Mesendoderm (in vitro differentiated cells): ENCODE measurements around the gene SEC16B.
"Not testable (repeated sequence)": the region's sequence is repeated elsewhere in the genome, so short reads cannot be mapped to it uniquely, and the experiment has no call there.

Source experiments
- DNase-seq: peaks from one replicate; pipeline ENCODE4 v3.0.0; 2013
- H2AK5ac ChIP-seq: 2 replicates; pipeline ENCODE4 v1.6.1; 2013; ENCODE audit warnings: low read length, inconsistent platforms
- H2BK120ac ChIP-seq: 2 replicates; pipeline ENCODE4 v1.6.1; 2013; ENCODE audit warnings: low read depth, mild to moderate bottlenecking, low read length, moderate library complexity, mixed read lengths
- H2BK15ac ChIP-seq: replicated peaks from 2 replicates; pipeline ENCODE4 v1.6.1; 2013; ENCODE audit warnings: low read depth, mild to moderate bottlenecking, moderate library complexity
- H2BK5ac ChIP-seq: 2 replicates; pipeline ENCODE4 v1.6.1; 2013; ENCODE audit warnings: low read length, inconsistent platforms
- H3K18ac ChIP-seq: 2 replicates; pipeline ENCODE4 v1.6.1; 2013; ENCODE audit warnings: mild to moderate bottlenecking, low read length, mixed read lengths
- H3K23ac ChIP-seq: one replicate; pipeline ENCODE4 v1.6.1; 2013; ENCODE audit warnings: low read length
- H3K27ac ChIP-seq: 2 replicates; pipeline ENCODE4 v1.5.1; 2013; ENCODE audit warnings: low read depth, mild to moderate bottlenecking, inconsistent platforms, low read length, moderate library complexity
- H3K27me3 ChIP-seq: 2 replicates; pipeline ENCODE4 v1.6.1; 2013; ENCODE audit warnings: low read length, control low read depth, mild to moderate bottlenecking, inconsistent platforms; ENCODE audit not compliant: insufficient read depth, poor library complexity
- H3K36me3 ChIP-seq: 2 replicates; pipeline ENCODE4 v1.6.1; 2013; ENCODE audit warnings: low read length, inconsistent platforms; ENCODE audit not compliant: control insufficient read depth, insufficient read depth
- H3K4ac ChIP-seq: one replicate; pipeline ENCODE4 v1.6.1; 2013; ENCODE audit warnings: low read depth, mild to moderate bottlenecking, low read length, moderate library complexity
- H3K4me1 ChIP-seq: 2 replicates; pipeline ENCODE4 v1.6.1; 2013; ENCODE audit warnings: low read depth, low read length, inconsistent platforms; ENCODE audit not compliant: control insufficient read depth
- H3K4me2 ChIP-seq: 2 replicates; pipeline ENCODE4 v1.6.1; 2013; ENCODE audit warnings: low read length
- H3K4me3 ChIP-seq: 2 replicates; pipeline ENCODE4 v1.5.1; 2013; ENCODE audit warnings: mild to moderate bottlenecking, low read length
- H3K56ac ChIP-seq: one replicate; pipeline ENCODE4 v1.6.1; 2013; ENCODE audit warnings: low read length
- H3K79me1 ChIP-seq: 2 replicates; pipeline ENCODE4 v1.6.1; 2013; ENCODE audit warnings: low read length, inconsistent platforms
- H3K79me2 ChIP-seq: 2 replicates; pipeline ENCODE4 v1.6.1; 2013; ENCODE audit warnings: mild to moderate bottlenecking, low read length; ENCODE audit not compliant: control insufficient read depth, insufficient read depth
- H3K9ac ChIP-seq: 2 replicates; pipeline ENCODE4 v1.6.1; 2013; ENCODE audit warnings: low read length, inconsistent platforms
- H4K5ac ChIP-seq: one replicate; pipeline ENCODE4 v1.6.1; 2013; ENCODE audit warnings: low read length
- H4K8ac ChIP-seq: one replicate; pipeline ENCODE4 v1.6.1; 2013; ENCODE audit warnings: low read depth, mild to moderate bottlenecking, control low read depth, low read length, moderate library complexity
- WGBS: extraction: QIAGEN DNeasy Blood & Tissue Kit; methylation state at CpG from one replicate; pipeline ENCODE4 v1.1.7; 2013; ENCODE audit warnings: low lambda C conversion rate, missing lambda C conversion rate; ENCODE audit not compliant: insufficient coverage; ENCODE audit errors: extremely low coverage; 5-methylcytosine and 5-hydroxymethylcytosine counted together

Gene SEC16B

DNA sequence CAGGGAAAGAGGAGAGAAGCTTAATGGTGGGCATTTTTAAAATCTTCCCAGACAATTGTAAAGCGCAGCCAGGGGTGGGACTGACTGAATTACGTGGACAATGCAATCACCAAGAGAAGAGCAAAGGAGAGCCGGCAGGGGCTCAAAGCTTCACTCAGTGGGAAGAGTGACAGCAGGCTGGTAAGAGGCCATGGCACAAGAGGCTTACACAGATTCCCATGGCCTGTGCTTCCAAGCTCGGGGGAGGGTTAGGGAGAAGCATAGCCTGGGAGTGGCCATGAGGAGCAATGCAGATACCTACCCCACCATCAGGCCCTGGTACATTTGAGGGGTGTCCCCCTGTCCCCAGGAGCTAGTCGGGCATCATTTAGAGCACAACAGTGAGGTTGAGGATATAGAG, 27.1 kb upstream of the SEC16B start:
- H3K4ac ChIP-seq, result no peak overlapping the region
- no peak overlapping the region for H2AK5ac ChIP-seq
- H4K5ac ChIP-seq, result no peak overlapping the region
- H3K36me3 ChIP-seq, result no peaks in the 10 kb centered on the region
- no peak for DNase-seq
- no peak overlapping the region for H3K18ac ChIP-seq
- H3K79me1 ChIP-seq, result no peaks in the 10 kb centered on the region
- WGBS, result no CpG with 5 or more reads among the region's 5 CpGs
- no peaks in the 10 kb centered on the region for H3K79me2 ChIP-seq
- H3K27me3 ChIP-seq, result no peaks in the 10 kb centered on the region
- H3K56ac ChIP-seq, result no peak overlapping the region
- H2BK120ac ChIP-seq, result no peak overlapping the region
- no peak overlapping the region for H3K27ac ChIP-seq
- H3K4me2 ChIP-seq, result no peak overlapping the region
- H3K4me3 ChIP-seq, result no peak overlapping the region
- no peak overlapping the region for H3K9ac ChIP-seq
- H4K8ac ChIP-seq, result no peak overlapping the region
- H3K23ac ChIP-seq, result no peak overlapping the region
- H3K4me1 ChIP-seq, result no peaks in the 10 kb centered on the region
- no peak overlapping the region for H2BK5ac ChIP-seq
- H2BK15ac ChIP-seq, result no peak overlapping the region

DNA sequence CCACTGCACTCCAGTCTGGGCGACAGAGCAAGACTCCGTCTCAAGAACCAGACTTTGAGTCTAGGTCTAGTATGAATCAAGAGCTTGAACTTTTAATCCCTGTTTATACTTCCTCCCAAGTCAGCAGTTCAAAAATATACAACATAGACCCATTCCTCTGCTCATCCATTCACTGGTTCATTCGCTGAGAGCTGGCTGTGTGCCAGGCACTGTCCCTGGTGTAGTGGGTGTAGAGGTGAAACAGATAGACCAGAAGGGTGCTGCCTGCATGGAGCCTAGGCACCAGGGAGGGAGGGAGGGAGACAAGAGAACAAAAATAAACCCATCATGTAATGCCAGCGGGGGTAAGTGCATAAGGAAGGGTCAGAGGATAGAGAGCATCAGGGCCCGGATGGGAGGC, 25.5 kb upstream of the SEC16B start:
- no peak overlapping the region for H3K27ac ChIP-seq
- H3K4me3 ChIP-seq, result no peak overlapping the region
- no peak overlapping the region for H2BK15ac ChIP-seq
- no peak for DNase-seq
- no peaks in the 10 kb centered on the region for H3K79me2 ChIP-seq
- no peaks in the 10 kb centered on the region for H3K4me1 ChIP-seq
- no peak overlapping the region for H3K56ac ChIP-seq
- H3K36me3 ChIP-seq, result no peaks in the 10 kb centered on the region
- no peak overlapping the region for H3K9ac ChIP-seq
- no peak overlapping the region for H2BK5ac ChIP-seq
- no peak overlapping the region for H3K4ac ChIP-seq
- no peak overlapping the region for H2BK120ac ChIP-seq
- no peak overlapping the region for H4K5ac ChIP-seq
- H3K27me3 ChIP-seq, result no peaks in the 10 kb centered on the region
- no peak overlapping the region for H3K4me2 ChIP-seq
- no CpG with 5 or more reads among the region's 5 CpGs for WGBS
- H3K23ac ChIP-seq, result no peak overlapping the region
- no peaks in the 10 kb centered on the region for H3K79me1 ChIP-seq
- H2AK5ac ChIP-seq, result no peak overlapping the region
- no peak overlapping the region for H4K8ac ChIP-seq
- no peak overlapping the region for H3K18ac ChIP-seq

DNA sequence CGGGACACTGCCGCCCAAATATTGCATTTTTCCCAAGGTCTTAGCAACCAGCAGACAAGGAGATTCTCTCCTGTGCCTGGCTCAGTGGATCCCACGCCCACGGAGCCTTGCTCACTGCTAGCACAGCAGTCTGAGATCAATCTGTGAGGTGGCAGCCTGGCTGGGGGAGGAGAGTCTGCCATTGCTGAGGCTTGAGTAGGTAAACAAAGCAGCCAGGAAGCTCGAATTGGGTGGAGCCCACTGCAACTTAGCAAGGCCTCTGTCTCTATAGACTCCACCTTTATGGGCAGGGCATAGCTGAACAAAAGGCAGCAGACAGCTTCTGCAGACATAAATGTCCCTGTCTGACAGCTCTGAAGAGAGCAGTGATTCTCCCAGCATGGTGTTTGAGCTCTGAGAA, 16.4 kb upstream of the SEC16B start:
- peak; percentile 25 for DNase-seq
- not testable (repeated sequence) for H2BK120ac ChIP-seq, H2BK15ac ChIP-seq, H2AK5ac ChIP-seq, H3K18ac ChIP-seq, H3K4ac ChIP-seq, H3K27ac ChIP-seq, H3K56ac ChIP-seq, H3K36me3 ChIP-seq, H3K4me2 ChIP-seq, H3K27me3 ChIP-seq, H3K9ac ChIP-seq, H4K8ac ChIP-seq, H3K79me1 ChIP-seq, H3K4me3 ChIP-seq, H3K4me1 ChIP-seq, H3K23ac ChIP-seq, H3K79me2 ChIP-seq, H4K5ac ChIP-seq, H2BK5ac ChIP-seq
- no CpG with 5 or more reads among the region's 5 CpGs for WGBS

DNA sequence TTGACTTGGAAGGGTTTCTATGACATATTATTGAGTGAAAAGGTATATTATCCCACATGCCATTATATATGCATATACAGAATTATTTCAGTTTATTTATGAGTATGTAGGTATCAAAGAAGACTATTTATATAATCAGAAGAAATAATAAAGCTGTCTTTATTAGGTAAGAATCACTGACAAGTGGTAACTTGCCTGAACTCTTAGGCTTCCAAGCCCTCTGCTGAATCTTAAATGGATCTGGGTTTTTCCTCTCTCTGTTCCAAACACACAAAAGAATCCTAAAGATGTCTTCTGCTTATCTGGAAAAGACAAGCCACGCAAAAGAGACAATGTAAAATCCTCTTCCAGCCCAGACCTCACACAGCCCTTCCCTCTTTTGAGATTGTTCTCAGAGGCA, 14.9 kb upstream of the SEC16B start:
- no peak overlapping the region for H4K5ac ChIP-seq
- no peak overlapping the region for H3K18ac ChIP-seq
- H2BK5ac ChIP-seq, result no peak overlapping the region
- H3K79me1 ChIP-seq, result no peaks in the 10 kb centered on the region
- no peak overlapping the region for H3K9ac ChIP-seq
- H3K27me3 ChIP-seq, result no peaks in the 10 kb centered on the region
- no peak overlapping the region for H3K4me3 ChIP-seq
- no peak overlapping the region for H3K27ac ChIP-seq
- no peak overlapping the region for H3K4me2 ChIP-seq
- H2AK5ac ChIP-seq, result no peak overlapping the region
- no CpG with 5 or more reads among the region's 1 CpG for WGBS
- DNase-seq, result no peak
- no peaks in the 10 kb centered on the region for H3K4me1 ChIP-seq
- no peak overlapping the region for H2BK120ac ChIP-seq
- H3K56ac ChIP-seq, result no peak overlapping the region
- no peak overlapping the region for H2BK15ac ChIP-seq
- no peak overlapping the region for H4K8ac ChIP-seq
- no peak overlapping the region for H3K23ac ChIP-seq
- no peaks in the 10 kb centered on the region for H3K36me3 ChIP-seq
- H3K4ac ChIP-seq, result no peak overlapping the region
- no peaks in the 10 kb centered on the region for H3K79me2 ChIP-seq

DNA sequence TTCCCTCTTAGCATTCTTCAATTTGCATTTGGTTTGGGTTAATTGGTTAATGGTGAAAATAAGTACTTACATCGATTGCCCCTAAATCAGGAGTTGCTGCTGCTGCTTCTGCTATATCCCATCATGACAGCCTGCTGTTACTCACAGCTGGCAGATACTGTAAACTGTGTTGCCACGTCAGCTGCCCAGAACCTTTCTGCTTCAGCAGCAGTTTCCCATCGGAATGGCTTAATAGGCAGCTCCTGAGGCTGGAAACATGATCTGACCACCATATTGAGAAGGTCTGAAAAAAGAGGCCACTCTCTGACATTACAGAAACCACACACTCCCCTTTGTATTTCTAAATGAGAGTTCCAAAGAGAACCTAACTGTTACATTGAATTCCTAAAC, 14.3 kb upstream of the SEC16B start:
- Histone ChIP-seq H3K18ac (no peak overlapping the region), H3K36me3 (no peaks in the 10 kb centered on the region), H2BK120ac (no peak overlapping the region), H3K4me1 (no peaks in the 10 kb centered on the region), H3K79me1 (no peaks in the 10 kb centered on the region), H3K4me2 (no peak overlapping the region), H2AK5ac (no peak overlapping the region), H3K4ac (no peak overlapping the region), H3K27me3 (no peaks in the 10 kb centered on the region), H3K9ac (no peak overlapping the region), H2BK5ac (no peak overlapping the region), H4K8ac (no peak overlapping the region), H3K56ac (no peak overlapping the region), H3K23ac (no peak overlapping the region), H3K4me3 (no peak overlapping the region), H3K79me2 (no peaks in the 10 kb centered on the region), H2BK15ac (no peak overlapping the region), H3K27ac (no peak overlapping the region), H4K5ac (no peak overlapping the region)
- DNase-seq, result peak; percentile 83
- WGBS, result no CpG with 5 or more reads among the region's 3 CpGs

DNA sequence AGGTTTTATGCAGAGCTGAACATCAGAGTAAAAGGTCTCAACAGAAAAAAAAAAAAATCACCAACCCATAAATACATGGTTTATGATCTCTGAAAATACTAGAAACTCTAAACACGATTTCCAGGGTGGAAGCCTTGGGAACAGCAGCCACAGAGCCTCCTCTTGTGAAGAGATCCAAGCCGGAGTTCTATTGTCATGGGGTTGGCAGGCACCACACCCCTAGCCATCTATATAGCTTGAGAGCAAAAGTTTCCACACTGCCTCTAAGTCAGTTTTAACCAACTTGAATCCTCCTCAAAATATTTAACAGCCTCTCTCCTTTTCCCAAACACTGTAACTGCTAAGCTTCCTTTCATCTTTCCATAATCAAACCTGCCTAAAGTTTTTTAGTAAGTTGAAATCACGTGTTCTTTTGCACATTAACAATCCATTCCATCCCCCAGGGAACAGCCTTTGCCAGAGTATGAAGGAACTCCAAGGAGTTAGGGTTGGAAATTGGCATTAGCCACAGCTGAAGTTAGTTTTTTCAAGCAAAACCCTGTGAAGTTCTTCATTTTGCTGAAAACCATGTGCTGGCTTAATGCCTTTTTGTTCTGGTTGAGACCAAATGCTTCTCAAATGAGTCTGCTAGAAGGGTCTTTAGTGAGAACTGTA, 13.8 kb upstream of the SEC16B start:
- H3K4me1 ChIP-seq, result no peaks in the 10 kb centered on the region
- H3K4me3 ChIP-seq, result no peak overlapping the region
- H2BK120ac ChIP-seq, result no peak overlapping the region
- no peak overlapping the region for H3K23ac ChIP-seq
- no CpG with 5 or more reads among the region's 3 CpGs for WGBS
- H3K9ac ChIP-seq, result no peak overlapping the region
- H3K56ac ChIP-seq, result no peak overlapping the region
- no peak overlapping the region for H4K5ac ChIP-seq
- H3K27me3 ChIP-seq, result no peaks in the 10 kb centered on the region
- no peaks in the 10 kb centered on the region for H3K36me3 ChIP-seq
- no peak overlapping the region for H3K4me2 ChIP-seq
- peak overlapping the region; percentile 76 for H4K8ac ChIP-seq
- no peak overlapping the region for H3K18ac ChIP-seq
- no peak overlapping the region for H2BK5ac ChIP-seq
- no peak overlapping the region for H3K27ac ChIP-seq
- H3K4ac ChIP-seq, result no peak overlapping the region
- DNase-seq, result no peak
- no peak overlapping the region for H2BK15ac ChIP-seq
- no peak overlapping the region for H2AK5ac ChIP-seq
- no peaks in the 10 kb centered on the region for H3K79me2 ChIP-seq
- H3K79me1 ChIP-seq, result no peaks in the 10 kb centered on the region
